HFF-Myc (cell line): ENCODE measurements around the gene POLN.

ENCODE experiments used
- DNase-seq: peaks from one replicate; pipeline ENCODE4 v3.0.0-alpha.2; 2011; ENCODE audit warnings: low read depth; ENCODE audit errors: extremely low read depth
- H3K4me3 ChIP-seq: replicated peaks from 2 replicates; pipeline ENCODE4 v1.5.1; 2011; ENCODE audit warnings: low read depth, mild to moderate bottlenecking, control low read depth, low read length
- CTCF ChIP-seq: IDR thresholded peaks from 2 replicates; pipeline ENCODE4 v1.5.1; 2012; ENCODE audit warnings: mild to moderate bottlenecking, low read depth, low read length, control low read depth; ENCODE audit errors: missing control alignments

The POLN gene

GRCh38 chr4:2068198-2068470 lies 173.8 kb downstream of the POLN start:
- TF ChIP-seq CTCF = no peak
- H3K4me3 ChIP-seq = no peak overlapping the region
- no peak for DNase-seq

DNA sequence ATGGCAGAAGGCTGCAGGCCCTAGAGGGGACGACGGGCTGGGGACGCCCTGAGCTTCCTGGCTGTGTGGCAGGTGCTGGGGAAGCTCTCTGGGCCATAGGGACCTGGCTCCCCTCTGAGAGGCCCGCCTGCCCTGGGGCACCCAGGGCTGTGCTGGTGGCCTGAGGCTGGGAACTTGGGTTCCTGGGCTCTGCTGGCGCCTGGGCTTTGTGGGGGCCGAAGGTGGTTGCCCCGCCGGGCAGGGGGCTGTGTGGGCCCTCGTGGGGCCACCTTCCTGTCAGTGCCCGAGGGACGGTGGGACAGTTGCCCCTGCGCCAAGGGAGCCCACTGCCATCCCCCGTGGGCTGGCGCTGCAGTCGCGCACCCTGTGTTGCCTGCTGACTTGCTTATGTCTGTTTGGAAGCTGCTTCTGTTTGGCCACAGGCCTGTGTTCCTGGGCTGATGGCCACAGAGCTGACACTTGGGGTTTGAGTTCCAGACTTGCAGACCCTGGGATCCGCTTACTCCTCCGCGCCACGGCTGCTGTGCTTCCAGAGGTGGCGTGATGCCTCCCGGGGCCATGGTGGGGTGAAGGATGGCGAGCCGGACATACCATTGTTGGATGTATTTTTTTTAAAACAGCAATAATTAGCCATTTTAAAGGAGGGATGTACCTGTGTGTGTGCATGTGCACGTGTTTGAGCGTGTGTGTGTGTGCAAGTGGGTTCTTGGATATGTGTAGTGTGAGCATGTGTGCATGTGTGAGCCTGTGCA lies 174.3 kb downstream of the POLN start:
- TF ChIP-seq CTCF = no peak
- no peak for DNase-seq
- no peak overlapping the region for H3K4me3 ChIP-seq

DNA sequence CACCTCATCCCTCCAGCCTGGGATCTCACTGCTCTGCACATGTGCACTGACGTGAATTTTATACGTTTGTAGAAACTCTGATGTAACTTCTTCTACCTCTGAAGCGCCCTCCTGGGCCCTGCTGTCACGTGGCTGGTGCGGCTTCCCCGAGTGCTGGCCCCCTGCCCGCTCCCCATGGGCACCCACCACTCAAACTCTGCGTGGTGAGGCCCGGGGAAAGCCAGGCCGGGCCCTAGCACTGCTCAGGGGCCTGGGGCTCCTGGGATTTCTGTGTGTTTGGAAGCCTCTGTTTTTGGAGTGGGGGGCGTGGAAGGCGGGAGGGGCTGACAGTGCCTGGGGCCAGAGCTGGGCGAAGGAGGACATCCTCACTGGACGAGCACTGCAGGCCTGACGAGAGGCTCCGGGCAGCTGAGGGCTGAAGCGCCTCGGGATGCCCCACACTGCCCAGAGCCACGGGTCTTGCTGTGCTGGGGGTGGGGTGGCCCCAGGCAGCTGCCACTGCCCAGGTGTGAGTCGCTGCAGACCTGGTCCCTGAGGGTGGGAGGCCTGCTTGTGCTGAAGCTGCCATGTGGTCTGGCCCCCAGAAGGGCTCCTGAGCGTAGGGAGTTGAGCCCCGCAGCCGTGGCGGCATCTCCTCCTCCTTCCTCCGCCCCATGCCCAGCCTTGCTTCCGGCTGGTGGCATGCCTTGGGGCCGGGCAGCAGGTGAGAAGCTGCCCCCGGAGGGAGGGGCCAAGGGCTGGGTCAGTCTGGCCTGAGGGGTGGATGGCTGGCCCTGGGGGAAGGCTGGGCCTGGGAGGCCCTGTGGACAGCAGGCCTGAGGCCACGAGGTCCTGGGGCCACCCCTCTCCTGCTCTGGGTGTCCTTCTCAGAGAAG lies 175.1 kb downstream of the POLN start:
- H3K4me3 ChIP-seq = no peak overlapping the region
- no peak for DNase-seq
- no peak for TF ChIP-seq CTCF

GRCh38 chr4:2066011-2066551 lies 175.8 kb downstream of the POLN start:
- H3K4me3 ChIP-seq = no peak overlapping the region
- no peak for DNase-seq
- TF ChIP-seq CTCF = no peak

GRCh38 chr4:2065106-2065930 lies 176.6 kb downstream of the POLN start:
- no peak overlapping the region for H3K4me3 ChIP-seq
- TF ChIP-seq CTCF = no peak
- no peak for DNase-seq

- DNase-seq = no peak
- no peak for TF ChIP-seq CTCF
- no peak overlapping the region for H3K4me3 ChIP-seq
Measured at GRCh38 chr4:2064276-2064991, 177.5 kb downstream of the POLN start.
